Renal cortex interstitium (tissue), 15 donors: ENCODE data around the gene KIAA0930. TPM values are rescaled to one million over a fixed set of nuclear protein-coding genes. Genes with fewer than 3 reads are reported as not detected.
A peak's percentile ranks its signal among the peaks of the same experiment; 100 is the strongest.
"Not testable (repeated sequence)": the region's sequence is repeated elsewhere in the genome, so short reads cannot be mapped to it uniquely, and the experiment has no call there.

Experiments
- DNase-seq, 11 donors: peaks; one replicate each; pipeline ENCODE4 v3.0.0-alpha.2; 2013; ENCODE audit warnings: low read depth in 9 of 11, low spot score in 4 of 11; ENCODE audit errors: extremely low read depth in 1 of 11
- long read RNA-seq, 16 experiments: transcript quantifications; one replicate each; lab custom pipeline, GENCODE V29; 2026
- polyA plus RNA-seq, 3 donors: library from polyadenylated mRNA; unstranded; fragments of 120-200 nt; gene quantifications; one replicate each; pipeline ENCODE4 v1.2.1, GENCODE V29; 2013; ENCODE audit not compliant: insufficient read length in 3 of 3

KIAA0930 gene
- 10 to 100 TPM; 20.3 to 30.6 (median 23.4) TPM for polyA plus RNA-seq
- long read RNA-seq, donor 1, full-length matches to known transcripts, result 6 of 6 reads
- long read RNA-seq, donor 1, partial matches to known transcripts, result 0 of 6 reads
- long read RNA-seq, donor 1, other reads (novel, unspliced or antisense), result 0 of 6 reads
- long read RNA-seq, donor 2, full-length matches to known transcripts, result 7 of 14 reads
- long read RNA-seq, donor 2, partial matches to known transcripts, result 7 of 14 reads
- long read RNA-seq, donor 2, other reads (novel, unspliced or antisense), result 0 of 14 reads
- long read RNA-seq, donor 3, full-length matches to known transcripts, result 7 of 7 reads
- long read RNA-seq, donor 3, partial matches to known transcripts, result 0 of 7 reads
- long read RNA-seq, donor 3, other reads (novel, unspliced or antisense), result 0 of 7 reads
- long read RNA-seq, donor 4, full-length matches to known transcripts, result 10 of 10 reads
- long read RNA-seq, donor 4, partial matches to known transcripts, result 0 of 10 reads
- long read RNA-seq, donor 4, other reads (novel, unspliced or antisense), result 0 of 10 reads
- long read RNA-seq, donor 5, full-length matches to known transcripts, result 17 of 24 reads
- long read RNA-seq, donor 5, partial matches to known transcripts, result 7 of 24 reads
- long read RNA-seq, donor 5, other reads (novel, unspliced or antisense), result 0 of 24 reads
- long read RNA-seq, donor 6, full-length matches to known transcripts, result 4 of 4 reads
- long read RNA-seq, donor 6, partial matches to known transcripts, result 0 of 4 reads
- long read RNA-seq, donor 6, other reads (novel, unspliced or antisense), result 0 of 4 reads
- long read RNA-seq, donor 7, full-length matches to known transcripts, result 5 of 11 reads
- long read RNA-seq, donor 7, partial matches to known transcripts, result 6 of 11 reads
- long read RNA-seq, donor 7, other reads (novel, unspliced or antisense), result 0 of 11 reads
- long read RNA-seq, donor 8, full-length matches to known transcripts, result 4 of 4 reads
- long read RNA-seq, donor 8, partial matches to known transcripts, result 0 of 4 reads
- long read RNA-seq, donor 8, other reads (novel, unspliced or antisense), result 0 of 4 reads
- long read RNA-seq, donor 9, full-length matches to known transcripts, result 5 of 5 reads
- long read RNA-seq, donor 9, partial matches to known transcripts, result 0 of 5 reads
- long read RNA-seq, donor 9, other reads (novel, unspliced or antisense), result 0 of 5 reads
- long read RNA-seq, donor 10, full-length matches to known transcripts, result 3 of 3 reads
- long read RNA-seq, donor 10, partial matches to known transcripts, result 0 of 3 reads
- long read RNA-seq, donor 10, other reads (novel, unspliced or antisense), result 0 of 3 reads
- long read RNA-seq, donor 11, full-length matches to known transcripts, result 8 of 8 reads
- long read RNA-seq, donor 11, partial matches to known transcripts, result 0 of 8 reads
- long read RNA-seq, donor 11, other reads (novel, unspliced or antisense), result 0 of 8 reads
- long read RNA-seq, donor 12, full-length matches to known transcripts, result 9 of 9 reads
- long read RNA-seq, donor 12, partial matches to known transcripts, result 0 of 9 reads
- long read RNA-seq, donor 12, other reads (novel, unspliced or antisense), result 0 of 9 reads
- long read RNA-seq, donor 13, full-length matches to known transcripts, result 8 of 13 reads
- long read RNA-seq, donor 13, partial matches to known transcripts, result 5 of 13 reads
- long read RNA-seq, donor 13, other reads (novel, unspliced or antisense), result 0 of 13 reads
- long read RNA-seq, donor 14, full-length matches to known transcripts, result 5 of 5 reads
- long read RNA-seq, donor 14, partial matches to known transcripts, result 0 of 5 reads
- long read RNA-seq, donor 14, other reads (novel, unspliced or antisense), result 0 of 5 reads
- long read RNA-seq, donor 15, full-length matches to known transcripts, result 3 of 3 reads
- long read RNA-seq, donor 15, partial matches to known transcripts, result 0 of 3 reads
- long read RNA-seq, donor 15, other reads (novel, unspliced or antisense), result 0 of 3 reads
- long read RNA-seq, donor 16, full-length matches to known transcripts, result 16 of 24 reads
- long read RNA-seq, donor 16, partial matches to known transcripts, result 8 of 24 reads
- long read RNA-seq, donor 16, other reads (novel, unspliced or antisense), result 0 of 24 reads

DNA sequence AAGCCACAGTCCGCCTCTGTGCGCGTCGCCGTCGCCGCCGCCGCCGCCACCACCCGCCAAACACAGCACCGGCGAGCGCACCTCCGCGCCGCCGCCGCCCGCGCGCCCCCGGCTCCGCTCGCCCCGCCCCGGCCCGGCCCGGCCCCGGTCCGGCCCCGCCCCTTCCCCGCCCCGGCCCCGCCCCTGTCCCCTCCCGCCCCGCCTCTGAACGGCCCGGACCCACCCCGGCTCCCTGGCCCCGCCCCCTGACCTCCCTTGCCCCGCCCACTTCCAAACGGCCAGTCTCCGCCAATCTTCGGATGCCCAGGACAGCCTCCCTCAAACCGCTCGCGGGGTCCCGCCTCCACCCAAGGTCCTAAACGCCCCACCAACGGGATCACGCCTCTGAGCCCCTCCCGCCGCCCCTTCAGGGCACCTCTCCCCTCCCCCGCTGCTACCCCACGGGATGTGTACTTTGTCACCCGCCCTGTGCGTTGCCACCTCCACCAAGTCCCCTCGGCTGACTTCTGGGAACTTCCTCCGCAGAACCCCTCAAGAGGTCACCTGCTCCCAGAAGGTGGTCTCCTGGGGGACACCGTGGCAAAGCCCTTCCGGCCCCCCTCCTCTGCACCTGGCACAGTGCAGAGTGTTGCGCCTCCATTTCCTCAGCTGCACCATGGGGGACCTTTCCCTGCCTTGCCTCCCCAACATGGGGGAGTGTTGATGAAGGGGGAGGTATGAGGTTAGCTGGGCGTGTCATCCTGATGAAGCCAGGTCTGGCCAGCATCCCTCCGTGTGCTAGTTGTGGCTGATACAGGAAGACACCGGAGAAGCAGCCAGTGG is at the start of gene KIAA0930:
TSS of gene KIAA0930 (minus strand) at position 85 of the 822 bp plus-strand sequence. CDS start 191 bp downstream, outside the sequence.
- peak in 5 of 11 donors; percentile 21 to 59 (median 57) for DNase-seq

DNA sequence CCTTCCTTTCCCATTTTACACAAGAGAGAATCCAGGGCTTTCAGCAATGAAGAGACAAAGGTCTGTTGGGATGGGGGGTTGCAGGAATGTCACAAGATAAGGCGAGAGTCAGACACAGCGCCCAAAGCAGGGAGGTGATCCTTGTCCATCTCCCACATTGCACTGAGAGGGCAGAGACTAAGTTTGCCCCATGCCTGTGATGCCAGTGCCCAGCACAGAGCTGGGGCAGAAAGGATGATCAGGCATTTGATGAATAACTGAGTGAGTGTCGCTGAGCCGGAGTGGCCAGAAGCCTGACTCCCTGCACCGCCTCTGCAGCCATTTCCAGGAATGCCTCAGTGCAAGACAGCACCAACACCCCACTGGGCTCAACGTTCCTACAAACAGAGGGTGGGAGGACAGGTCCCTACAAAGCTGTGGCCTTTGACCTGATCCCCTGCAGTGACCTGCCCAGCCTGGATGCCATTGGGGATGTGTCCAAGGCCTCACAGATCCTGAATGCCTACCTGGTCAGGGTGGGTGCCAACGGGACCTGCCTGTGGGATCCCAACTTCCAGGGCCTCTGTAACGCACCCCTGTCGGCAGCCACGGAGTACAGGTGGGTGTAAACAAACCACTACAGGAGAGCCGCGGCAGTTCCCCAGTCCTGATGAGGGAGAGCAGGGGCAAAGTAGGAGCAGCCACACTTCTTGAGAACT is 46.3 kb upstream of the KIAA0930 start:
- DNase-seq, result no peak

DNA sequence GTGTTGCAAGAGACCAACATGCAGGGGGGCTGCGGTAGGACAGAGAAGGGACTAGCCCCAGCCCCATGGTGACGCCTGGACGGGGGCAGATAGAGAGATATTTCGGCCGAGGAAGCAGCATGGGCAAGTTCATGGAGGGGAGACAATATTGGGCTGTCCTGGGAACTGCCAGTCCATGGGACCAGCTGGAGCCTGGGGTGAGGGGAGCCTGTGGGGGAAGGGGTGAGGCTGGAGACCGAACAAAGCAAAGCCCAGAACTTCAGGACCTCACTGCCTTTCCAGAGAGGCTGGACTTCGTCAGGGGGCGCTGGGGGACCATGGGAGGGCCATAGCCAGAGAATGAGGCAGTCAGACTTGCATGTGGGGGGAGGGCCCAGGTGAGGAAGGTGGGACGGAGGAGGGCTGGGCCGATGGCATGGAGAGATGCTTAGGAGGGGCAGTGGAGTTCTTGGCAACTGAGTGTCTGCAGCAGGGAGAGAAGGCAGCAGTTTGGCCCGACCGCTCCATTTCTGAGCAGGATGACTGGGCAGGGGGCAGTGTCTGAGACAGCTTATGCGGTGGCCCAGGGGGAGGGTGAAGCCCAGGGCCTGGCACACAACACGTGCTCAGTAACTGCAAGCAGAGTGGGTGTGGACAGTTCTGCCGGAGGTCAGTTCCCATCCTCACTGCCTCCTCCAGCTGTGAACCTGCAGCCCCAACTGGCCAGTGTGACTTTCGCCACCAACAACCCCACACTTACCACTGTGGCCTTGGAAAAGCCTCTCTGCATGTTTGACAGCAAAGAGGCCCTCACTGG is 44.8 kb upstream of the KIAA0930 start:
- no peak for DNase-seq

DNA sequence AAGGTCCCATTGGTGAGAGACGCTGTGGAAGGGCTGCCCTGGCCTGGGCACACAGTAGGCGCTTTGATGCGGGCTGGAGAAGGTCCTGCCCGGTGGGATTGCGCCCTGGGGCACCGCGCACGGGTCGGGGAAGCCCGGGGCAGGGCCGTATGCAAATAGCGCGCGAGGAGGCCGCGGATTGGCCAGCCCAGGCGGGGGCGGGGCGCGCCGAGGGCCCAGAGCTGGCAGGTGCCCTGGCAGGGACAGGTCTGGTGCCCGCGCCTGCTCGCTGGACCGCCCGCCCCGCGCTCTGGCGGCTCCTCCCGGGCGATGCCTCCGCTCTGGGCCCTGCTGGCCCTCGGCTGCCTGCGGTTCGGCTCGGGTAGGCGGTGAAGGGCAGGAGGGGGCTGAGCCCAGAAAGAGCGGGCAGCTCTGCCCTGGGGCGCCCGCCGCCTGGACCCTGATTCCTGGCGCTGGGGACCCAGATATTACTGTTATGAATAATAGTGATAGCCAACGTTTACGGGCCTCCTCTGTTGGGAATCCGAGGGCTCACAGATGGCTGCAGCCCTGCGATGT is 44.1 kb upstream of the KIAA0930 start, which contains the start of gene UPK3A:
TSS of gene UPK3A (plus strand) at position 245 of the 558 bp plus-strand sequence. CDS start at position 310, 65 bp downstream.
- DNase-seq, result no peak

DNA sequence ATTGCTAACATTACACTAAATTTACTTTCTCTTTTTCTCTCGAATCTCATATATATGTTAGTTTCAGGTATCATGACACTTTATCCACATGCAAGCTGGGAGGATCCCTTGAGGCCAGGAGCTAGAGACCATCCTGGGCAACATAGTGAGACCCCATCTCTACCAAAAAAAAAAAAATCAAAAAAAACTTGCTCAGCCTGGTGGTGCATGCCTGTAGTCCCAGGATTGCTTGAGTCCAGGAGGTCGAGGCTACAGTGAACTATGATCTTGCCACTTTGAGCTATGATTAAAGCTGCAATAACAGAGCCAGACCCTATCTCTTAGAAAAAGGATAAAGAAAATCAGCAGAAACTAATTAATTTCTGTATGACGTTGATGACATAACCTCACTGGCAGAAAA is 40.3 kb upstream of the KIAA0930 start:
- no peak for DNase-seq

DNA sequence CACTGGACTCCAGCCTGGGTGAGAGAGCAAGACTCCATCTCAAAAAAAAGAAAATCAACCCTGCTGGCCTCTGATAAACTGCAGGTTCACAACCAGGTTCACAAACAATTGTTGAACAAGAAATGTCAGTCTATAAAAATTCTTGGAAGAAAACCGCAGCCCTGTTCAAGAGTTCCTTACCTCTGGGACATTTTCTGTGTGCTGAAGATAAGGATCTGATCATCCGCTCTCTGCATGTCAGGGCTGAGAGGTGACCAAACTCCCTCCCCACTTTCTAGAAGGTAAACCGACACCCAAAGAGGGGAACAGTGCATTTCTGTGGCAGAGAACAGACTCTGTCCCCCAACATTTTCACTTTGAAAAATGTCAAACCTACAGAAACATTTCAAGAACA is 39.9 kb upstream of the KIAA0930 start:
- no peak for DNase-seq

DNA sequence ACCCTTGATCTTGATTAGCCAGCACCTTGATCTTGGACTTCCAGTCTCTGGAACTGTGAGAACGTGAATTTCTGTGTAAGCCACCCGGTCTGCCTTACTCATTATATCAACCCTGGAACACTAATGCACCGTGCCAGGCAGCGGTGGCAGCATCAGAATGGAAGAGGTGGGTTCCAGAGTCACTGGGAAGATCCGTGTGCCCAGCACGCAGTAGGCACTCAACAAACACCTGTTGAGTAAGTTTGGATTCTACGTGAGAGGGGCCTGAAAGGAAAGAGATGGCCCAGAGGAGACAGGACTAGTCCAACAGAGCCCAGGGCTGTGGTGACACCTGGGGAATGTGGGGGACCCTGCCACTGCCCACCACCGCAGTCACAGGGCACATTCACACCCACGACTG is 37.4 kb upstream of the KIAA0930 start:
- no peak for DNase-seq

DNA sequence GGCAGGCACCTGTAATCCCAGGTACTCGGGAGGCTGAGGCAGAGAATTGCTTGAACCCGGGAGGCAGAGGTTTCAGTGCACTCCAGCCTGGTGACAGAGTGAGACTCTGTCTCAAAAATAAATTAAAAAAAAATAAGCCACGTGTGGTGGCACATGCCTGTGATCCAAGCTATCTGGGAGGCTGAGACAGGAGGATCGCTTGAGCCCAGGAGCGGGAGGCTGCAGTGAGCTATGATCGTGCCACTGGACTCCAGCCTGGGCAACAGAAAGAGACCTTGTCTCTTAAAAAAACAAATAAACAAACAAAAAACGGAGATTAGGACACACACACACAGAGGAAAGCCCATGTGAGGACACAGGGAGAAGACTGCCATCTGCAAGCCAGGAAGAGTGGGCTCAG is 37.0 kb upstream of the KIAA0930 start:
- not testable (repeated sequence) for DNase-seq

DNA sequence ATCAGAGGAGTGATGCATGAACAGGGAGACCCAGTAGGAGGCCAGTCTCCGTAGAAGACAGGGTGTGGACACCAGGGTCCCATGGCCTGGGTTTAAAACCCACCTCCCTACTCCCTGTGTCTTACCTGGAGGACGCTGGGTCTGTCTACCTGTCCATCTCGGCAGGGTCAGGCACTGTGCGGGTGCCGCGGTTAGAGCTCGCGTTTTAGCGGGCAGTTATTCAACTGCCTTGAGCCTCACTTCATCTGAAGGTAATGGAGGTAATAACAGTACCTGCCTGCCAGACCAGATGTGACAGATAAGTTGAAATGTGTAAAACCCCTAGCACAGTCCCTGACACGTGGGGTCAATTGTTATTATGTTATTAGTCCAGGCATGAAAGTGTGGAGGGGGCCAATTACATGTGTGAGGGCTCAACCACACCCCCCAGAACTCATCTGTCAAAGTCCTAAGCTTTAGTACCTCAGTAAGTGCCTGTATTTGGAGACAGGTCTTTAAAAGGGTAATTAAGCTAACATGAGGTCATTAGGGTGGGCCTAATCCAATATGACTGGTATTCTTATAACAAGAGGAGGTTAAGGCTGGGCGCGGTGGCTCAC is 35.9 kb upstream of the KIAA0930 start:
- DNase-seq, result no peak

DNA sequence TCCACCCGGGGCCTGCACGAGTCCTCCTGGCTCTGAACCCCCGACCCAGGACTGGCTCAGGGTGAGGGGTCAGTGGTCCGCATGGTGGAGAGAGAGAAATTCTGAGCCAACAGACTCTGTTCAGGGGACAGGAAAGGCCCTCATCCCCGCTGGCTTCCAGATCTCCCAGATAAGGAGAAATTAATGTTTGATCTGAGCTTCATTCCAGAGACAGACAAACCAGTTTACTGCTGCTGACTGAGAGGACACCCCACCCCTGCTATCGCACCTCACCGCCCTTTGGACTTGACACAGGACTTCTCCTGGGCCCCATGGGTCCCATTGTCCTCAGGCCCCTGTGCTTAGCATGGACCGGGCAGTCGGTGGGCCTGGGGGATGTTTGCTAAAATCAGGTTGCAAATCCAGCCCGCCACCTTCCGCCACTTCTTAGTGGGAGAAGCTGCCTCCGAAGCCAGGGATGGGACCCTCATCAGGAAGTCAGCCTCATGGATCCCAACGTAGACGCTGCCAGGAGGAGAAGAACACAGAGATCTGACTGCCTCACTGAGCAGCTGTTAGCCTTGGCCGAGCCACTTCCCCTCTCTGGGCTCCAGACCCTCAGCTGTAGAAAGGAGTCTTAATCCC is 32.9 kb upstream of the KIAA0930 start:
- DNase-seq, result no peak

DNA sequence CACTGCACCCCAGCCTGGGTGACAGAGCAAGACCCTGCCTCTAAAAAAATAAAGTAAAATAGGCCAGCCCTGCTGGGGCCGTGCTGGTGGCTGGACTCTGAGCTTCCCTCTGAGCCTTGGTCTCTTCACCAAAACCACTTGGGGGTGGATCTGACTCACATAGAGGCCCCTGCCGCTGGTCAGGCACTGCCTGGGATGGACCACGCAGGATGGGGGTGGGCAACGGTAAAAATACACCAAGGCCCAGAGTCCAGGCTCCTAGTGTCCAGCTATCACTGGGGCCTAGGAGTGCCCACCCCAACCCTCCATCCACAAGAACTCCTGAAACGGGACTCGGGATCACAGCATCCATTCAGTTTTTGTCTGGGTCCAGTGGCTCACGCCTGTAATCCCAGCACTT is 31.8 kb upstream of the KIAA0930 start:
- DNase-seq, result no peak

DNA sequence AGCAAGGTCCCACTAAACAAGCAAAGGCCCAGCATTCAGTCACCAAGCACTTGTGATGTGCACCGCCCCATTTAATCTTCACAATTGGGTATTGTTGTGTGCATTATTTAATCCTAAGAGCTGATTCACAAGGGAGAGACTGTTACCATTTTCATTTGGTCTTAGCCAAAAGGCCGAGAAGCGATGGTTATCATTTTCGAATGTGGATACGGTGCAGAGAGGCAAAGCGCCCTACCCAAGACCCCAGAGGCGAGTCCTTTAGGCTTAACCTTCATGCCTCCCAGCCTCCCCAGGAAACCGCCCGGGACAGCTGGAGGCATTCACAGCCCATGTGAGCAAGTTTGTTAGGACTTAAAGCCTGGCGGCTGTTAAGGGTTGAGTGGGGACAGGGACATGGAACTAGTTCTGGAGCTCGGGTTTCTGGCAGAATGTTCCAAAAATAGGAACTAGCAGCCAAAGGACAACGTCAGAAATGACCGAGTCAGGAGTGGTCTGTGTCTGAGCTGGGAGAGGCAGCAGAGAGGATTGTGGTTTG is 31.0 kb upstream of the KIAA0930 start:
- DNase-seq, result peak in 4 of 11 donors; percentile 61 to 70 (median 64)

DNA sequence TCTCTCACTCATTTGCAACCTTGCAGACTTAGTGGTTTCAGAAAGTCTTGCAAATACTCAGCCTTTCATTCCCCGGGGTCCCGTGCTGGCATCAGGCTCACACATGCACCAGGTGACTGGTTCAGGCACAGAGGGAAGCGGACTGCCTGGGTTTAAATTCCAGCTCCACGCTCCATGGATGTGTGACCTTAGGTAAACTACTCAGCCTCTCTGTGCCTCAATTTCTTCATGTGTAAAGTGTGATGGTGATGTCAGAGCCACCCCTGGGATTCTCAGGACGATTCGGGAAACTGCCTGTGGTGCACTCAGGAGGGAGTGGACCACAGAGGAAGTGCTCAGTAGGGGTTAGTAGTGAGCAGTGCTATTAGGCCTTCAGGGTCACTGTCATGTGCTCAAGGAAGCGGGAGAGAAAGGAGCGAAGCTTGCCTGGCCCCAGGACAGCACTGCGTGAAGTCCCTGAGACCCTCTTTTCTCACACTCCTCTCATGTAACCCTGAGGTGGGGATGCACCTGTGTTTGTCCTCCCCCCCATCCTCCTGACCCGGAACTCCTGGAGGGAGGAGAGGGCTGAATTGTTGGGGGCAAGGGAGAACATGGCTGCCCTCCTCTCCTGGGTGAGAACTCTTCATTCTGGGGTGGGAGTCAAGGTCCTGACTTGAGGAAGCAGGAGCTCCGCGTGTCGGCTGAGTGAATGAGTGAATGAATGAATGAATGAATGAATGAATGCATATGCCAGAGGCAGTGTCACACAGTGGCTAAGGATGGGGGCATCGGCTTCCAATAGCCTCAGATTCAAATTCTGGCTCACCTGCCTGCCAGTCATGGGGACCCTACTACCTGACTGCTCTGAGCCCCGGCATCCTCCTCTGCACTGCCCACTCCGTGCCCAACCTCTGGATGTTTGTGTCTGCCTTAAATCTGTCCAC is 29.7 kb upstream of the KIAA0930 start:
- DNase-seq, result no peak
